ENCODE results near the gene RYR2.
"Not testable (repeated sequence)": the region's sequence is repeated elsewhere in the genome, so short reads cannot be mapped to it uniquely, and the experiment has no call there.

The RYR2 gene

GRCh38 chr1:237084341-237085077 lies 42.5 kb downstream of the RYR2 start:
- DNase-seq (ENCODE audit: low read depth in 2 of 2), result no peak

DNA sequence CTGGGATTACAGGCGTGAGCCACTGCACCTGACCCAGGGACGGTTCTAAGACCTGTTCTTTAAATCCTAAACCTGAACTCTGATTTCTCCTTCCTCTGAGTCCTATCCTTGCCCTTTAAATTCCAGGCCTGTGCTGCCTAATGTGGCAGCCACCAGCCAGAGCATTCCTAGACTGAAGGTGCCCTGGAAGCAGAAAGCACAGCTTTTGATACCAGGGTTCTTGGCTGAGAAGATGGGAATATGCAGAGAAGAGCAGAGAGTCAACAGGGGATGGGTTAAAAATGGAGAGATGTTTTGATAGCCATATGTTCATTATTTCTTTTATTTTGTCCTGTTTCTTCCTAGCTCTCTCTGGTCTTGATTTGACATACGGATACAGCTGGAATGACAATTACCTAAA lies 49.7 kb downstream of the RYR2 start:
- DNase-seq (ENCODE audit: low read depth in 2 of 2), result no peak

DNA sequence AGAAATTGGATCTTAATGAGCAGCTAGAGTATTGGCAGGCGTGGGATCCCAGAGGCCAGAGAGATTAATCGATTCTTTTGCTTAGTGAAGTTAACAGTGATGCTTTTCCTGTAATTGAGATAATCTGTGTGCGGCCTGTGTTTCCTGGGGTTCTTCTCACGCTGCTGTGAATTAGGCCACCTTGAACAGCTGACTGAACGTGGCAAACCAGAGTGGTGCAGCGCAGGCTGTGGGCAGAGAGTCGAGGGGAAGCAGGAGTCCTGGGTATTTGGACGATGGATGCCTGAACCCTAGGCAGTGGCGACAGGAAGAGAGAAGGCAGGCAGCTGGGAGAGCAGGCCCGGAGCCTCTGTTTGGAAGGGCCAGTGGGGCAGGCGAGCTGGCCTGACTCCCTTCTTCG lies 51.7 kb downstream of the RYR2 start:
- no peak for DNase-seq (ENCODE audit: low read depth in 2 of 2)

GRCh38 chr1:237098541-237098940 lies 56.6 kb downstream of the RYR2 start:
- DNase-seq (ENCODE audit: low read depth in 2 of 2), result no peak

DNA sequence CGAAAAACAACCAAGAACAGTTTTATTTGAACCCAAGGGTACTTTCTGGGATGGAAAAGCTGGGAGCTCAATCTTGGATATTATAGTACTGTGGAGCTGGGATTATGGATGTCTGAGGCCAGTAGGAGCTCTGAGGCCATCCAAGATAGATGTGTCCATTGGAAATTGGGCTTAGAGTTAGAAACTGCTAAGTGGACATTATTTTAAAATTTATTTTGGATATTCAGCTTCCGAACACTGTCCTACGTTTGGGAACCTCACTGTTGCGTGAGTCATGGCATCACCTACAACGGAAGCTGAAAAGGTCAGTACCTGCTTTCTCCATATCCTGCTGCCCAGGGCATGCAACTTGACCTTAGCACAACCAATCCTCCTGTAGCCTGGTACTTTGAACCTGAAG lies 61.0 kb downstream of the RYR2 start:
- DNase-seq (ENCODE audit: low read depth in 2 of 2), result no peak

DNA sequence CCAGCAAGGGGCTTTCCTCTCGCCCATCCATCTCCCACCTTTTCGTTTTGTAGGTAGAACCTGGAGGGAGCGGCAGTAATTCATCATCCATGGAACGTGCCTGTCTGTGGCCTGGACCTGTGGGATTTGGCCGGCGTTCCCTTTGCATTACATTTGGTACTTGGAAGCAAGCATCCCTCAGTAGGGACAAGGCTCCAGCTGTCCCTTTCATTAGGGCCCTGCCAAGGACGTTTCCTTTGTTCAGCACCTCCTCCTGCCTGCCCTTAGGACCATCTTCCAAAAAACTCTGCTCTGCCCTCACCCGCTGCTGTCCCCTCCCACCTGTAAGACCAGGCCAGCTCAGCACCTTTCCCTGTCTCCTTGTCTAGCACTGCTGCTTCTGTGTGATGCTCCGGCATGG lies 62.1 kb downstream of the RYR2 start:
- no peak for DNase-seq (ENCODE audit: low read depth in 2 of 2)

DNA sequence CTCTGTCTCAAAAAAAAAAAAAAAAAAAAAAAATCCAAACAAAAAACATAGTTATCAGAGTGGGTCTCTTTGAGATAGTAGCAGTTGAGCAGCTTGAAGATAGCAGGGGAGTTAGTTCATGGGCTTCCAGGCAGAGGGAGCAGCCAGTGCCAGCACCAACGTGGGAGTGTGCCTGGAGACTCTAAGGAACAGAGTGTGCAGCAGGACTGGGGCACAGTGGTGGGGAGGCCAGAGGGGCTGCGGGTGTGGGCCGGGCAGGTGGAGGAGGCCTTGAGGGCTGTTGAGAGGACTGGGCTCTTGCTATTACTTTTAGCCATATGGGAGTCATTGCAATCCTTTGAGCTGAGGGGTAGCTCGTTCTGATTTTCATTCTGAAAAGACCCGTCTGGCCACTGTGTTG lies 63.8 kb downstream of the RYR2 start:
- no peak for DNase-seq (ENCODE audit: low read depth in 2 of 2)

- DNase-seq (ENCODE audit: low read depth in 2 of 2), result no peak
These were observed 66.5 kb downstream of the RYR2 start for GRCh38 chr1:237108297-237109040.

DNA sequence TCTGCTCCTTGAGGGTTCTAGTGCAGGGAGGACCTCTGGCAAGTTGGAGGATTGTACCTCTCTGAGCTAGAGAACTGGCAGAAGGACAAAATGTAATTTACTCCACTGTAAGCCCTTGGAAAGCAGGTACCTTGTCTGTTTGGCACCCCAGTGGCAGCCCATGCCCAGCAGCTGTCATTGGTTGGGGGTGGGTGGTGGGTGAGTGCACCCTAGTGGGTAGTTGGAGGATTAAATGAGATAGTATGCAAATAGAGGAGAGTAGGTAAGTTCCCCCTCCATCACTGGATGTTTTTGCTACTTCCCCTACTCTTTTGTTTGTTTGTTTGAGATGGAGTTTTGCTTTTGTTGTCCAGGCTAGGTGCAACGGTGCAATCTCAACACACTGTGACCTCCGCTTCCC lies 69.8 kb downstream of the RYR2 start:
- DNase-seq (ENCODE audit: low read depth in 2 of 2), result no peak

- no peak for DNase-seq (ENCODE audit: low read depth in 2 of 2)
These were observed 70.7 kb downstream of the RYR2 start for GRCh38 chr1:237112663-237113062.

DNA sequence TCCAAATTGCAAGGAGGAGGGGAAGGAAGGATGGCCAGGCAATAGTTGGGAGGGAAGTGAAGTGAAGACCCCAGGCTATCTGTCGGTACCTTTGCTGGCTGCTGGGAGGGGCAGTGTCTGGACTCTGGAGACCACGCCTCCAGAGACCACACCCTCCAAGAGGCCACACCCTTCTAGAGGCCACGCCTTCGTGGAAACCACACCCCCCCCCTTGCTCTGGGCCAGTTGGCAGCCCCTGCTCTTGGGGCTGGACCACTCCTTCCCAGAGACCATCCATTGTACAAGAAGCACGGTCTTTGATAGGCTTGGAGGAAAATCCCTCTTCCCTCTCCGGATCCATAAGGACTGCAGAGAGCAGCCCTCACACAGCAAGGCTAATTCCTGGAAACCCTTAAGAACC lies 73.1 kb downstream of the RYR2 start:
- no peak for DNase-seq (ENCODE audit: low read depth in 2 of 2)

DNA sequence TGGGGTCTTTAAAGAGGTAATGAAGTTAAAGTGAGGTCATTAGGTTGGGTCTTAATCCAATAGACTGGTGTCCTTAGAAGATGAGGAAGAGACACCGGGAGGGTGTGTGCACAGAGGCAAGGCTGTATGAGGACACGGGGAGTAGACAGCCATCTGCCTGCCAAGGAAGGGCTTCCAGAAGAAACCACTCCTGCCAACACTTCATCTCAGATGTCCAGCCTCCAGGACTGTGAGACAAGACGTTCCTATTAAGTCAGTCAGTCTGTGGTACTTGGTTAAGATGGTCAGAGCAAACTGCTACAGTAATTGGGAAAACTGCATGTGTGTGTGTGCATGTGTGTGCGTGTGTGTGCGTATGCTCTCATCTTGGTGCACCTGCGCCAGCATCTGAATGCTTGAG lies 77.1 kb downstream of the RYR2 start:
- no peak for DNase-seq (ENCODE audit: low read depth in 2 of 2)

DNA sequence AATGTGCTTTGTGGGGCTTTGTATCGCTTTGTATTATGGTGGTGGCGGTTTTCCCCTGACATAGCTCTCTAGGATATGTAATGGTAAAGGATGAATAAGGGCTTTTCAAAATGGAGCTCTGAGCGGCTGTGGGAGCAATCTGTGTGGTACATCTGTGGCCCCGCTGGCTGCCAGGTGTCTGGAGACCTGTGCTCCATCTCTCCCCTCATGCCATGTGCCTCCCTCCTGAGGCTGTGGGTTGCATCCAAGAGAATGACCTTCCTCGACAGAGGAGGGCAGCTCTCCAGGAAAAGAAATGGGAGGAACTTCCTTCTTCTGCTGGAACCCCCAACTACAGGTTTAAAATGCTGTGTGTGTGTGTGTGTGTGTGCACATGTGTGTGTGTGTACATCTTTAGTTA lies 78.7 kb downstream of the RYR2 start:
- DNase-seq (ENCODE audit: low read depth in 2 of 2), result no peak

DNA sequence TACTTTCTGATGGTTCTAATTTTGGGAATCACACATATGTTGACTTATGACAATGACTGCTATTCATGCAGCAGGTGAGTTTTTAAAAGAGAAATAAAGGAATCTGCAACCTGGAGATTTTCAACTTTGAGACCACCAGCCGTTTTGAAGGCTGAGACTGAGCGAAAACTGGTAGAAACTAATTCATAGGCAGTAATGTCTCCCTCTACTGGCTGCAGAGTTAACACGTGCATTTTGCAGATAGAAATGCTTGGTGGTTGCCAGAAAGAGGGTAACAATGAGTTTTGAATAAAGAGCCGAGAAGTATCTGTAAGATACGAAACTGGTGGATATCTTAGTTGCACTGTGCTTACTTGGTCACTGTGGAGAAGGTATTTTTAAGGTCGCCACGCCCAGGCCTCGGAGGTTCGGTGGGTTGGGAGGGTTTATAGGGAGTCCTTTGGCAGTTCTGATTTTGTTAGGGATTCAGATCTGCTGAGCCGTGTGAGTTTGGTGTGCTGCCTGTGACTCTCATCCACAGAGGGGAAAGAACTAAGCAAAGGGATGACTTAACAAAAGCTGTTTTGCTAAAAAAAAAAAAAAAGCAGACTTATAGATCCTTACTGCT lies 83.0 kb downstream of the RYR2 start:
- DNase-seq (ENCODE audit: low read depth in 2 of 2), result no peak

GRCh38 chr1:237126180-237126579 lies 84.2 kb downstream of the RYR2 start:
- no peak for DNase-seq (ENCODE audit: low read depth in 2 of 2)

- not testable (repeated sequence) for DNase-seq (ENCODE audit: low read depth in 2 of 2)
These were observed 85.3 kb downstream of the RYR2 start for GRCh38 chr1:237127301-237127700.

- DNase-seq (ENCODE audit: low read depth in 2 of 2), result no peak
These were observed 91.9 kb downstream of the RYR2 start for GRCh38 chr1:237133921-237134320.

DNA sequence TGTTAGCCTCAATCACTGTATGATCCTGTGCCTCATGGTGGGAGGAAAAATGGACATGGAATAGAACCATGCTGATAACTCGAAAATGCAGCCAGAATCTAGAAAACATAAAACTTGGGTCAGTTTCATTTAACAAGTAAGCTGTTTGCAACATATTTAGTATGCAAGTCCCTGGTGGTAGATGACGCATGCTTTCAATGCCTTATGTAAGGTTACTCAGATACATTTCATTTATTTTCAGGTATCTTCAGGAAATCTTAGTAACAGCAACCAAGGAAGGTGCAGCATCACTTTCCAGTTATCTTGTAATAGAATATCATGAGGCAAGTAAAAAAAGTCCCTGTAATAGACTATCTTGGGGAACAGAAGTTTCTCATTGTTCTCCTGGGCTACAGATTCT lies 92.9 kb downstream of the RYR2 start:
- DNase-seq (ENCODE audit: low read depth in 2 of 2), result no peak

- DNase-seq (ENCODE audit: low read depth in 2 of 2), result no peak
These were observed 96.6 kb downstream of the RYR2 start for GRCh38 chr1:237138551-237138950.

DNA sequence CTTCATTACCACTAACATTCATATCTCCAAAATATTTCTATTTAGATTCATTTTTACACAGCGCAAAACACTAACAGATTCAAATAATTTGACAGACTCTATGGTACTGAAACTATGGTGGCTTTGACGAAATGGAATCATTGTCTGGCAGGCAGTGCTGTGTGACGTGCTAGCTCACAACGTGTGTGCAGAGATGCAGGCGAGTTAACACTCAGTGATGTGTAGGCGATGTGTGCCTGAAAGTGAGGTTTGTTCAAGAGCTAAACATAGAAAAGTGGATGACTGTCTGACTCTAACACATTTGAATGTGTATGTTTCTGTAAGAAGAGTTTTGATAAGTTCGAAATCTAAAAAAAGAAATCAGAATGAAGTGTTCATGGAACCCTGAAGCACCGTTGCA lies 97.7 kb downstream of the RYR2 start:
- DNase-seq (ENCODE audit: low read depth in 2 of 2), result no peak

- DNase-seq (ENCODE audit: low read depth in 2 of 2), result no peak
These were observed 99.0 kb downstream of the RYR2 start for GRCh38 chr1:237140986-237141385.

DNA sequence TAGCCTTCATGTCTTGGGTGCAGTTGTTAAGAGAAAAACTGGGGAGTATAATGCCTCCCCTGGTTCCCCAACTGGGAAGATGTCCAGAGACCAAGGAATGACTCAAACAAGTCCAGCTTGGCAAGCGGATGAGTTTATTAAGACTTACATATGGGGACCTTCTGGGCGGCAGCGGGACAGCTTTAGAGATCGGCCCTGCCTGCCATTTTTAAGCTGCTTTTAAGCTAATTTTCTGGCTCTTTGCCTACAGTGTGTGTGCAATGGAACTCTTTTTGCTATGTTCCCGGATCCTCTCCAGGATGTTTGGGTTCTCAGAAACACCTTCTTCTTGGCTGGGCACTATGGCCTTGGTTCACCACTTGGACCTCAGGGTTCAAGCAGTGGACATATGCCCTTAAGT lies 99.5 kb downstream of the RYR2 start:
- no peak for DNase-seq (ENCODE audit: low read depth in 2 of 2)

Measured in stimulated activated CD8-positive, alpha-beta memory T cell treated with anti-CD3 and anti-CD28 coated beads, Interleukin-7, amount 100 ng/mL, for 4 hours (primary cell).